Right cardiac atrium (tissue), 5 donors: Measurements from ENCODE around the gene DNAJB5. TPM values are rescaled to one million over a fixed set of nuclear protein-coding genes. Genes with fewer than 3 reads are reported as not detected.

ENCODE experiments used
- ATAC-seq, 2 donors: fragments of 200-7000 bp; cut with Tn5 transposase; one replicate each; pipeline versions ENCODE4 v1.8.0 to v1.9.1; 2020; ENCODE audit warnings: moderate library complexity in 2 of 2, mild to moderate bottlenecking in 1 of 2
- DNase-seq, 3 donors: peaks; one replicate each; pipeline ENCODE4 v3.0.0-alpha.2; 2020
- H3K27ac ChIP-seq: one replicate; pipeline ENCODE4 v1.5.1; 2013; ENCODE audit warnings: mild to moderate bottlenecking, low read length, control low read depth, moderate library complexity
- H3K27me3 ChIP-seq: one replicate; pipeline ENCODE4 v1.6.1; 2013; ENCODE audit not compliant: control insufficient read depth, insufficient read depth
- H3K4me1 ChIP-seq: one replicate; pipeline ENCODE4 v1.6.1; 2013; ENCODE audit warnings: low read length; ENCODE audit not compliant: control insufficient read depth, insufficient read depth
- H3K4me3 ChIP-seq: one replicate; pipeline ENCODE4 v1.5.1; 2013; ENCODE audit warnings: low read length, control low read depth
- H3K9me3 ChIP-seq: one replicate; pipeline ENCODE4 v1.6.1; 2013; ENCODE audit warnings: low read length; ENCODE audit not compliant: control insufficient read depth
- WGBS: extraction: QIAGEN DNeasy Blood & Tissue Kit; methylation state at CpG from one replicate; pipeline ENCODE4 v1.1.7; 2013; 5-methylcytosine and 5-hydroxymethylcytosine counted together
- intact Hi-C, 4 donors: fragments of 100-400 bp; cut with DNase I; formaldehyde crosslinking; loops; one replicate each; pipeline versions ENCODE4 v1.11.0 to v1.14.0; 2022 to 2023
- polyA plus RNA-seq: library from polyadenylated mRNA; stranded (reverse); fragments of 200-250 nt; gene quantifications from one replicate; pipeline ENCODE4 v1.2.3, GENCODE V29; 2013
- total RNA-seq, 4 donors: library from RNA; stranded (reverse); fragmentation: NEBNext Ultra II Directional; extraction: Animal tissue kit (Norgen Biotek cat#: 25700); gene quantifications; one replicate each; pipeline ENCODE4 v1.2.1, GENCODE V29; 2021
- donor health status: healthy with polysubstance abuse.
- donor health status: DM: no; HTN: yes; CAD: no.
- donor health status: DM: no; HTN: no; CAD: no.
- donor health status: DM: no; HTN: yes; CAD: no; lungs with severe emphysema.
- donor health status: DM: yes; HTN: yes; CAD: no.

DNAJB5 gene
- total and polyA plus RNA-seq, 5 donors, result 37.8 to 75.7 (median 59.5) TPM

GRCh38 chr9:34961574-34962490 is 27.7 kb upstream of the DNAJB5 start:
- H3K9me3 ChIP-seq, result no peaks in the 10 kb centered on the region
- no peak overlapping the region for H3K4me3 ChIP-seq
- peak in 1 of 2 donors; percentile 93 for ATAC-seq
- 43% methylated on average over 5 of the region's 5 CpGs for WGBS
- no peaks in the 10 kb centered on the region for H3K4me1 ChIP-seq
- no peak overlapping the region for H3K27ac ChIP-seq
- intact Hi-C loops, result no loop called here
- H3K27me3 ChIP-seq, result no peaks in the 10 kb centered on the region
- no peak for DNase-seq

DNA sequence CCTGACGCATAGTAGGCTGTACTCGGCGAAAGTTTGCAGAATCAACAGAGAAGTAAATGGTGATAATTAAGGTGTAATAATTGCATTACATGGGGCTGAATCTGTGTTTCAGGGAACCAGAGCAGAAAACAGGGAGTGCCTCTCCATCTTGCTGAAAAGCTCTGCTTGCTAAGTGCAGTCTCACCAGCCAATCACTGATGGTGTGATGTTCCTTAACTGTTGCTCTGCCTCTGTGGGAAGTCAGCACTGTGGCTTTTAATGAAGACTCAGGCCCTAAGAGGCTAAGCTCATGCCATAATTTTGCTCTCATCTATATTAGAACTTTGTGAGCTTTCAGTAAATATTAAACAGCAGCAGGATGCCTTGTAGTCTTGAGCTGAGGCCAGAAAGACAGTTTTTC is 27.0 kb upstream of the DNAJB5 start:
- no peak for DNase-seq
- no peak for ATAC-seq
- intact Hi-C loops, result no loop called here
- Histone ChIP-seq H3K4me3 (no peak overlapping the region), H3K9me3 (no peaks in the 10 kb centered on the region), H3K27ac (no peak overlapping the region), H3K4me1 (no peaks in the 10 kb centered on the region), H3K27me3 (no peaks in the 10 kb centered on the region)
- 83% methylated on average over 3 of the region's 3 CpGs for WGBS

DNA sequence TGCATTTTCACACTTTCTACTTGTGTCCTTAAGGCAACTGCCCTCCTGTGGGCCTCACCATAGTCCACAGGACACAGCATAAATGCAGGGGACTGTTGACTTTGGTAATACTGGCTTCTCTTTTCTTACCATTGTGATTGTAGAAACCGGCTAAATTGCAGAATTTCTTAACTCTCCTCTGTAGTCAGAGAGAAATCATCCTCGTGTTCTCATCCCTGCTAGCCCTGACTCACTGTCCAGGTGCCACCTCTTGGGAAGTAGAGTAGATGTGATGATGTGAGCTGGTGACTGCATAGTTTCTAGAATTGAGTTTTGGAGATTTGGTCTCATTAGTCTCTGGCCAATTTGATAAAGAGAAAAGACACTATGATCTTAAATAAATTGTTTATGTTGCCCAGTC is 26.0 kb upstream of the DNAJB5 start:
- DNase-seq, result no peak
- no peak for ATAC-seq
- Histone ChIP-seq H3K27ac (no peak overlapping the region), H3K27me3 (no peaks in the 10 kb centered on the region), H3K4me3 (no peak overlapping the region), H3K9me3 (no peaks in the 10 kb centered on the region), H3K4me1 (no peaks in the 10 kb centered on the region)
- 83% methylated on average over 2 of the region's 2 CpGs for WGBS
- intact Hi-C loops, result no loop called here

- Histone ChIP-seq H3K4me3 (no peak overlapping the region), H3K27me3 (no peaks in the 10 kb centered on the region), H3K4me1 (no peaks in the 10 kb centered on the region), H3K9me3 (no peaks in the 10 kb centered on the region), H3K27ac (no peak overlapping the region)
- 82% methylated on average over 3 of the region's 3 CpGs for WGBS
- DNase-seq (no peak), ATAC-seq (no peak)
- intact Hi-C loops, result no loop called here
Observed at GRCh38 chr9:34964458-34964857, 25.1 kb upstream of the DNAJB5 start.

- H3K4me1 ChIP-seq, result no peaks in the 10 kb centered on the region
- H3K9me3 ChIP-seq, result no peaks in the 10 kb centered on the region
- H3K27ac ChIP-seq, result no peak overlapping the region
- intact Hi-C loops, result no loop called here
- H3K27me3 ChIP-seq, result no peaks in the 10 kb centered on the region
- ATAC-seq (no peak), DNase-seq (no peak)
- WGBS, result 92% methylated on average over 21 of the region's 21 CpGs
- no peak overlapping the region for H3K4me3 ChIP-seq
Observed at GRCh38 chr9:34971146-34971811, 18.3 kb upstream of the DNAJB5 start.

DNA sequence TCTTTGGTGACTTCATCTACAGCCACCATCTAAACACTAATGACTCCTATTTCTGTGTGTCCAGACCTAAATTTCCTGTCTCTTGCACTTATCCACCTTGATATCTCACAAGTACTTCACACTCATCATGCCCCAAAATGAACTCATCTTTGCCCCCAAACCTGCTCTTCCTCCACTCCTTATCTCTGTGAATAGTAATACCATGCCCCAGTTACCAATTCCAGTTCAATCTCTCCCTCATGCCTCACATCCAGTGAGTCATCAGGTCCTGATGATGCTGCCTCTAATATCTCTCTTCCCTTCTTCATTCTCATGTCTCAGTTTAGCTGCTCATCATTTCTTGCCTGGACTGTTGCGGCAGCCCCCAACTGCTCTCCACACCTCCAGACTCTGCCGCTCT is 14.9 kb upstream of the DNAJB5 start:
- Histone ChIP-seq H3K27ac (no peak overlapping the region), H3K4me3 (no peak overlapping the region), H3K27me3 (no peaks in the 10 kb centered on the region), H3K4me1 (no peaks in the 10 kb centered on the region), H3K9me3 (no peaks in the 10 kb centered on the region)
- ATAC-seq, result no peak
- 84% methylated on average over 2 of the region's 2 CpGs for WGBS
- intact Hi-C loops, result no loop called here
- no peak for DNase-seq

- ATAC-seq (no peak), DNase-seq (peak in 1 of 3 donors; percentile 7)
- Histone ChIP-seq H3K27ac (no peak overlapping the region), H3K27me3 (no peaks in the 10 kb centered on the region), H3K4me3 (no peak overlapping the region), H3K9me3 (no peaks in the 10 kb centered on the region), H3K4me1 (no peaks in the 10 kb centered on the region)
- 90% methylated on average over 11 of the region's 11 CpGs for WGBS
- intact Hi-C loops, result no loop called here
Observed at GRCh38 chr9:34976441-34976840, 13.1 kb upstream of the DNAJB5 start.

GRCh38 chr9:34976992-34977391 is 12.6 kb upstream of the DNAJB5 start:
- Histone ChIP-seq H3K9me3 (no peaks in the 10 kb centered on the region), H3K27ac (no peak overlapping the region), H3K27me3 (no peaks in the 10 kb centered on the region), H3K4me3 (no peak overlapping the region), H3K4me1 (no peaks in the 10 kb centered on the region)
- intact Hi-C loops, result no loop called here
- WGBS, result 91% methylated on average over 11 of the region's 11 CpGs
- ATAC-seq, result no peak
- peak in 1 of 3 donors; percentile 5 for DNase-seq

DNA sequence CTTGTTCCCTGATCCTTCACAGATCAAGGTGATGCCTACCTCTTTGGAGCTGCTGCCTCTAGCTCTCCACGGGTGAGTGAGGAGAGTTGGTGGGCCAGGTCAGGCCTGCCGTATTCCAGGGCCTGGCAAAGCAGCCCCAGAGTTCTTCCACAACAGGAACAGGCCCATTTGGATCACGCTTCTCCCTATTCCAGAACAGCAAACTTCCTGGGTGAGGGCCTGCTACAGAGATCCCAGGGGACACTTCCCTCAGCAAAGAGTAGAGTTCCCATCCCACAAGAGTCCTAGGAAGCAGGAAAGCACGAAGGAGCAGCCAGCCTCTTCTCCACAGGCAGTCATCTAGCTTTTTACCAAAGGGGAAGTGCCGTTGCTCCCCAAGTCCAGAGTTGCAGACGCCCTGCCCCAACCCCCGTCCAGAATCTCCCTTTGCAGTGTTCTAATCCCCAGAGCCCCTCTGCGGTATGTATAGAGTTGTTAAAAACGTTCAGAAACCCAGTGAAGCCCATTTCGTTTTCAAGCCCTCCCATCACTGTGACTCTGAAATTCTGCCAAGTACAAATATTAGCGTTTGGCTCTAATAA is 9.3 kb upstream of the DNAJB5 start:
- Histone ChIP-seq H3K27me3 (no peaks in the 10 kb centered on the region), H3K4me3 (no peak overlapping the region), H3K9me3 (no peaks in the 10 kb centered on the region), H3K27ac (no peak overlapping the region), H3K4me1 (no peaks in the 10 kb centered on the region)
- intact Hi-C loops, result loop anchor here in 1 of 4 donors (10.0 kb wide), 1 partner anchor 75 kb away; no protein-coding TSS in a partner anchor
- 62% methylated on average over 11 of the region's 11 CpGs for WGBS
- no peak for ATAC-seq
- DNase-seq, result no peak

GRCh38 chr9:34982361-34982760 is 7.2 kb upstream of the DNAJB5 start:
- Histone ChIP-seq H3K4me1 (no peaks in the 10 kb centered on the region), H3K27me3 (no peaks in the 10 kb centered on the region), H3K9me3 (no peaks in the 10 kb centered on the region), H3K4me3 (no peak overlapping the region), H3K27ac (no peak overlapping the region)
- ATAC-seq, result no peak
- intact Hi-C loops, result loop anchor here in 1 of 4 donors (10.0 kb wide), 1 partner anchor 78 kb away; no protein-coding TSS in a partner anchor
- DNase-seq, result peak in 1 of 3 donors; percentile 11
- WGBS, result 75% methylated on average over 7 of the region's 7 CpGs

DNA sequence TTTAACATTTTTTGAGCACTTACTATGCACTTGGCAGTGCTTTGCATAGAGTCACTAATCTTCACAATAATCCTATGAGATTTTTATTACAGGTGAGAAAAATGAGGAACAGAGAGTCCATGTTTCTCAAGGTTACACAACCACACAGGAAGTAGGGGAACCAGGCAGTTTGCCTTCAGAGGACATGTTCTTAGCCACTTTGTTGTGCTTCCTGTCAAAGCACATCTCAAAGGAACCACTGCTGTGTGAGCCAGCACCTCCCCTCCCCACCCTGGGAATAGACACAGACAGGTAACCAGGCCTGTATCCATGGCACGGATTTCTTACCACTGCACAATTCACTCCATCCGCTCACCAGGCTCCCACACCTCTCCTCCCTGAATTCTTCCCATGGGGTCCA is 6.3 kb upstream of the DNAJB5 start:
- no peak overlapping the region for H3K27ac ChIP-seq
- intact Hi-C loops, result loop anchor here in 1 of 4 donors (10.0 kb wide), 1 partner anchor 78 kb away; no protein-coding TSS in a partner anchor
- H3K9me3 ChIP-seq, result no peaks in the 10 kb centered on the region
- DNase-seq (no peak), ATAC-seq (no peak)
- H3K27me3 ChIP-seq, result no peaks in the 10 kb centered on the region
- WGBS, result 80% methylated on average over 2 of the region's 2 CpGs
- no peak overlapping the region for H3K4me3 ChIP-seq
- no peaks in the 10 kb centered on the region for H3K4me1 ChIP-seq
